Ishikawa (cell line): ENCODE results near the gene TMA7B.

ENCODE experiments used
- CEBPB ChIP-seq: IDR thresholded peaks from 2 replicates; pipeline ENCODE4 v1.6.1; 2012
- CREB1 ChIP-seq: IDR thresholded peaks from 2 replicates; pipeline ENCODE4 v1.6.1; 2012; ENCODE audit warnings: low read depth
- EGR1 ChIP-seq: IDR thresholded peaks from 2 replicates; pipeline ENCODE4 v1.6.1; 2012
- EP300 ChIP-seq: IDR thresholded peaks from 2 replicates; pipeline ENCODE4 v1.6.1; 2012; ENCODE audit warnings: borderline replicate concordance
- FOXM1 ChIP-seq: IDR thresholded peaks from 2 replicates; pipeline ENCODE4 v1.6.1; 2012; ENCODE audit warnings: low read depth, borderline replicate concordance
- MAX ChIP-seq: IDR thresholded peaks from 2 replicates; pipeline ENCODE4 v1.6.1; 2012
- NFIC ChIP-seq: IDR thresholded peaks from 2 replicates; pipeline ENCODE4 v1.6.1; 2012
- RAD21 ChIP-seq: IDR thresholded peaks from 2 replicates; pipeline ENCODE4 v1.6.1; 2012; ENCODE audit warnings: low read depth
- REST ChIP-seq: IDR thresholded peaks from 2 replicates; pipeline ENCODE4 v1.6.1; 2012; ENCODE audit warnings: low read depth, mild to moderate bottlenecking
- TAF1 ChIP-seq: IDR thresholded peaks from 2 replicates; pipeline ENCODE4 v1.6.1; 2012; ENCODE audit warnings: low read depth, mild to moderate bottlenecking
- TCF12 ChIP-seq: IDR thresholded peaks from 2 replicates; pipeline ENCODE4 v1.6.1; 2012; ENCODE audit warnings: low read depth
- TEAD4 ChIP-seq: IDR thresholded peaks from 2 replicates; pipeline ENCODE4 v1.6.1; 2012
- YY1 ChIP-seq: IDR thresholded peaks from 2 replicates; pipeline ENCODE4 v1.6.1; 2012; ENCODE audit warnings: low read depth
- ZBTB7A ChIP-seq: IDR thresholded peaks from 2 replicates; pipeline ENCODE4 v1.6.1; 2012; ENCODE audit warnings: low read depth
- TF ChIP-seq, protein P1 (sequence below): IDR thresholded peaks from 2 replicates; pipeline ENCODE4 v1.6.1; 2012

The TMA7B gene

DNA sequence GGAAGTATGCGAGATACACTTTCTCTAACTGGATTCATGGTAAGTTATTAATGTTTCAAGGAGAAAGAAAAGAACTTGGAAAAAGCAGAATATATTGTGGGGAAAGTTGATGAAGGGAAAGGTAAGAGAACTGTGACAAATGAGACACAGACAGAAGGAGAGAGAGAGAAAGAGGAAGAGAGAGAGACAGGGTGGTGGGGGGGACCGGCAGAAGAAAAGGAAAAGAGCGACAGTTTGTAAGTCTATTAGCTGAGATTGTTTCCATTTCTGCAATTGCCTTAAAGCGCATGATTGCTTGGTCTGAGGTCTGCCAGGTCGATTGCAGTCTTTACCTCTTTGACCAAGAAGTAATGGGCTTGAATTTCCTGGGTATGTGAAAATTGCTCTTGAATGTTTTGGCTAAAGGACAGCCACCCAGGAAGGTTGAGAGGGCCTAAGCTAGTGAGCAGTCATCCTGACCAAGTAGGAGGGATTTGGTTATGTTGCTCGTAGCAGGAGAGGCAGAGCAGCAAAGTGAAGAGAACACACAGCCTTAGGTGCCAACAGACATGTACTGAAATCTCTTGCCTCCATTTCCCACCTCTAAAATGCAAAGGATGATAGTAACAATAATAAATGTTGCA, 23.6 kb upstream of the TMA7B start:
- TF ChIP-seq TAF1, result no peak

- TF ChIP-seq EP300 (no peak), YY1 (no peak), RAD21 (no peak), CREB1 (no peak), REST (no peak), NFIC (no peak)
- TF ChIP-seq, protein P1, sequence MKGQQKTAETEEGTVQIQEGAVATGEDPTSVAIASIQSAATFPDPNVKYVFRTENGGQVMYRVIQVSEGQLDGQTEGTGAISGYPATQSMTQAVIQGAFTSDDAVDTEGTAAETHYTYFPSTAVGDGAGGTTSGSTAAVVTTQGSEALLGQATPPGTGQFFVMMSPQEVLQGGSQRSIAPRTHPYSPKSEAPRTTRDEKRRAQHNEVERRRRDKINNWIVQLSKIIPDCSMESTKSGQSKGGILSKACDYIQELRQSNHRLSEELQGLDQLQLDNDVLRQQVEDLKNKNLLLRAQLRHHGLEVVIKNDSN, result no peak
Measured at GRCh38 chr22:39937906-39938305, 22.3 kb upstream of the TMA7B start.

DNA sequence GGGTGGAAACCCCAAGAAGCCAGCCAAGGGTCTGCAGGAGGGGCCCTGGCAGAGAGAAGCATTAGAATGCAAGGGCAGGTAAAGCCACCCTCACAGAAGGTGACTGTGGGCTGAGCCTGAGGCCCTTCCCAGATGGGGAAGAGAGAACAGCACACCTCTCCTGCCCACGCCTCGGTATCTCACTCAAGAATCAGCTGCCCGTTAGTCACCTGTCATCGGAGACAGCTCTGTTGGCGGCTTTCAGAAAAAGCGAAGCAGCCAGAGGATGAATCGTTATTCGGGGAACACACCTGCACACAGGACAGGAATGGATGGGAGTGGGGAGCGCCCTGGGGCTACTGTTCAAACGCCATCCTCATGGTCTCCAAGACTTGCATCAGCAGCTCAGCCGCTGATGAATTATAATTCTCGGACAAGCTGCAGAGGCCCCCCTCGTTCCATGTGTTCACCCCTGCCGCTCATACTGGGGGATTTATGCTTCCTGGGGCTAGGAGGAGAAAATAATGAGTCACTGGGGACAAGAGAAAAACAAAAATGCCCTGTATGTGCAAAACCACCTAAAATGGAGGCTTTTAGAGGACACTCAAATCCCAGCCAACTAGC, 21.6 kb upstream of the TMA7B start:
- TF ChIP-seq TCF12 (no peak), YY1 (no peak), RAD21 (no peak)

- TF ChIP-seq ZBTB7A (no peak), REST (no peak), TAF1 (no peak), EGR1 (no peak), EP300 (no peak), RAD21 (no peak), NFIC (no peak), CEBPB (no peak), YY1 (no peak), TEAD4 (no peak), CREB1 (no peak), TCF12 (no peak), FOXM1 (no peak), MAX (no peak)
- TF ChIP-seq, protein P1, result no peak
Measured at GRCh38 chr22:39939830-39940229, 20.4 kb upstream of the TMA7B start.

DNA sequence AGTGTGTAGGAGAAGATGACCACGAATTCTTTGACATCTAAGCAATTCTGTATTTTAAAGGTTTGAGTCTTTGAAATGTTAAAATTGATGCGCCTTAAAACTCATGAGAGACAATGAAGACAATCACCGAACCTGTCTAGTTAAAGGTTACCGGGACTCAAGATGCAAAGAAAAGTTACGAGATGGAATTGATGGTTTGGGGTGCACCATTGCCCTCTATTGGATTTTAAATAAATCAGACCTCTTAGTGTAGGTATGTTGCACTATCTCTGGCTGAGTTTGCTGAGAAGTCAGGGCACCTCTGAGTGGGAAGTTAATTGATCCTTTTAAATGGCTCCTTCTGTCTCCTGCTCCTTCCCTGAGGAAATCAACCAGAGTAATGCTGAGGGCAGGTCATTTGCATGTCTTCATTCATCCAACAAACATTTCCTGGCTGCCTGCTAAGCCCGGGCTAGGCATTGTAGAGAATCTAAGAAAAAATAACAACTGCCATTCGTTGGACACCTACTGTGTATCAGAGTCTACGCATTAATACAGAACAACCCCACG, 19.4 kb upstream of the TMA7B start:
- TF ChIP-seq RAD21 (no peak), FOXM1 (no peak), CREB1 (no peak), EP300 (no peak), TAF1 (no peak), YY1 (no peak), REST (no peak), CEBPB (no peak), MAX (no peak), NFIC (no peak), TCF12 (no peak), EGR1 (no peak), TEAD4 (no peak)
- TF ChIP-seq, protein P1, result no peak
